Measurements from ENCODE around the gene PRPF18.

The PRPF18 gene

GRCh38 chr10:13643016-13643415, 56.3 kb downstream of the PRPF18 start:
- no peak for DNase-seq

- no peak for DNase-seq
Observed at GRCh38 chr10:13644866-13645265, 58.1 kb downstream of the PRPF18 start.

- no peak for DNase-seq
Observed at GRCh38 chr10:13648425-13648824, 61.7 kb downstream of the PRPF18 start.

GRCh38 chr10:13649844-13650520, 63.2 kb downstream of the PRPF18 start:
- no peak for DNase-seq

GRCh38 chr10:13650961-13651360, 64.2 kb downstream of the PRPF18 start:
- DNase-seq, result no peak

GRCh38 chr10:13651969-13652720, 65.4 kb downstream of the PRPF18 start:
- DNase-seq, result no peak

GRCh38 chr10:13652860-13653259, 66.1 kb downstream of the PRPF18 start:
- no peak for DNase-seq

- no peak for DNase-seq
Observed at GRCh38 chr10:13654118-13654830, 67.5 kb downstream of the PRPF18 start.

GRCh38 chr10:13654846-13655245, 68.1 kb downstream of the PRPF18 start:
- DNase-seq, result no peak

GRCh38 chr10:13656337-13657100, 69.8 kb downstream of the PRPF18 start:
- no peak for DNase-seq

- no peak for DNase-seq
Observed at GRCh38 chr10:13657101-13657680, 70.4 kb downstream of the PRPF18 start.

GRCh38 chr10:13658264-13658663, 71.5 kb downstream of the PRPF18 start:
- no peak for DNase-seq

- no peak for DNase-seq
Observed at GRCh38 chr10:13658871-13659685, 72.3 kb downstream of the PRPF18 start.

GRCh38 chr10:13659887-13660550, 73.3 kb downstream of the PRPF18 start:
- peak; percentile 78 for DNase-seq

- no peak for DNase-seq
Observed at GRCh38 chr10:13660551-13660920, 73.8 kb downstream of the PRPF18 start.

GRCh38 chr10:13661256-13661655, 74.5 kb downstream of the PRPF18 start:
- no peak for DNase-seq

GRCh38 chr10:13665516-13666262, 78.9 kb downstream of the PRPF18 start:
- DNase-seq, result no peak

GRCh38 chr10:13668126-13668525, 81.4 kb downstream of the PRPF18 start:
- no peak for DNase-seq

GRCh38 chr10:13669182-13669855, 82.6 kb downstream of the PRPF18 start:
- no peak for DNase-seq

GRCh38 chr10:13669901-13670300, 83.1 kb downstream of the PRPF18 start:
- DNase-seq, result no peak
